SH-SY5Y (cell line): Measurements from ENCODE around the gene ESM1.

Source experiments
- GATA2 ChIP-seq: IDR thresholded peaks from 2 replicates; pipeline ENCODE4 v1.6.1; 2011; ENCODE audit warnings: mild to moderate bottlenecking, low read depth, low read length
- GATA3 ChIP-seq: IDR thresholded peaks from 2 replicates; pipeline ENCODE4 v1.6.1; 2011; ENCODE audit warnings: low read depth, mild to moderate bottlenecking, low read length, moderate library complexity

ESM1 gene

GRCh38 chr5:54947187-54947586 lies 38.2 kb downstream of the ESM1 start:
- no peak for TF ChIP-seq GATA2
- TF ChIP-seq GATA3, result no peak

- TF ChIP-seq GATA2, result no peak
- no peak for TF ChIP-seq GATA3
These were observed 39.0 kb downstream of the ESM1 start for GRCh38 chr5:54946306-54946819.

GRCh38 chr5:54944364-54944763 lies 41.0 kb downstream of the ESM1 start:
- no peak for TF ChIP-seq GATA2
- no peak for TF ChIP-seq GATA3

GRCh38 chr5:54942064-54942778 lies 43.2 kb downstream of the ESM1 start:
- TF ChIP-seq GATA3 (no peak), GATA2 (no peak)

GRCh38 chr5:54936201-54936600 lies 49.2 kb downstream of the ESM1 start:
- TF ChIP-seq GATA2 (no peak), GATA3 (no peak)

GRCh38 chr5:54932789-54933188 lies 52.6 kb downstream of the ESM1 start:
- TF ChIP-seq GATA3 (no peak), GATA2 (no peak)

- TF ChIP-seq GATA2, result no peak
- TF ChIP-seq GATA3, result no peak
These were observed 54.7 kb downstream of the ESM1 start for GRCh38 chr5:54930736-54931135.
